Inferior parietal cortex (tissue), 1 donor: Measurements from ENCODE around the gene IL10RB.
A peak's percentile ranks its signal among the peaks of the same experiment; 100 is the strongest.
"Not testable (repeated sequence)": the region's sequence is repeated elsewhere in the genome, so short reads cannot be mapped to it uniquely, and the experiment has no call there.

Source experiments
- DNase-seq: peaks from one replicate; pipeline ENCODE4 v3.0.0-alpha.2; 2016; ENCODE audit errors: extremely low spot score

IL10RB gene

DNA sequence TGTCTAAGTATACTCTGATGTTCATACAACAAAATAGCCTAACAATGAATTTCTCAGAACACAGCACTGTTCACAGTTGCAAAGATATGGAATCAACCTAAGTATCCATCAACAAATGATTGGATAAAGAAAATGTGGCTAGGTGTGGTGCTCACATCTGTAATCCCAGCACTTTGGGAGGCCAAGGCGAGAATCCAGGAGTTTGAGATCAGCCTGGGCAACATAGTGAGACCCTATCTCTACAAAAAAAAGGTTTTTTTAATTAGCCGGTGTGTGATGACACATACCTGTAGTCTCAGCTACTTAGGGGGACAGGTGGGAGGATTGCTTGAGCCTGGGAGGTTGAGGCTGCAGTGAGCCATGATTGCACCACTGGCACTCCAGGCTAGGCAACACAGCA, 25.8 kb upstream of the IL10RB start:
- DNase-seq: no peak

GRCh38 chr21:33241846-33242245, 24.3 kb upstream of the IL10RB start:
- no peak for DNase-seq

GRCh38 chr21:33242846-33243245, 23.3 kb upstream of the IL10RB start:
- not testable (repeated sequence) for DNase-seq

DNA sequence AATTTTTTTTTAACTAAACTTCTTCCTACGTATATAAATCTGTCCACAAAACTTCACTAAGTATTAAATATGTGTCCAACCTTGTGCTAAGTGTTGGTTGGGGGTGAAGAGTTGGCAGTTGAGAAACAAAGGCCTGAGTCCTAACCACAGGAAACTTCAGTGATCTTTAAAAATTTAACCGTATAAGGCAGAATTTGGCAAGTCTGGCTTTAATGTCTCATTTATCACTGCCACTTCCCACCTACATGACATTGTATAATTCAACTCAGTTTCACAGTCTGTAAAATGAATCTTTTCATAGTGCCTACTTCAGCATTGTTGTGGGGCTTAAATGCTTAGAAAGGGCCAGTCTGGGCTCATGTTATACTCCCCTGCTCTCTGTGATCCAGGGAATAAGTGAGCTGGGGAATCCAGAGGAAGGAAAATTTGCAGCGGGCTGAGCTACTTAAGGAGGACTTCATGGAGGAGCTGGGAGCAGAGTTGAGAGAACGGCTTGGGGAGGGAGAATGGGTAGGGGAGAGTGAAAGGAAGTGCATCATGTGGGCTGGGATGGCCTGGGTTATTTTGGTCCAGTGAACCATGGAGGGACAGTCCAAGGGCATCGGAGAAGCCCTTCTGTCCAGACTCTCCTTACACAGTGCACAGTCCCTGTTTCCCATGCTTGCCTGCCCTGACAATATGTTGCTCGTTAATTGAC, 21.9 kb upstream of the IL10RB start:
- no peak for DNase-seq

DNA sequence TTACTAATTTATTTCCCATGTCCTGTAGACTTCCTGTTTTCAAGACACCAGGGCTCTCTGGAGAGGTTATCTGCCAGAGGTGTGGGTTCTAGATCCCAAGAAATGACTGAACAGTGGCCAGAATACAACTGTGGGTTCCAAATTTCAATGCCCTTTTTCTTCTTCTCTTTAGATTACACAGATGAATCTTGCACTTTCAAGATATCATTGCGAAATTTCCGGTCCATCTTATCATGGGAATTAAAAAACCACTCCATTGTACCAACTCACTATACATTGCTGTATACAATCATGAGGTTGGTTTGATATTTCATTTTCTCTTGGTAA, 21.4 kb upstream of the IL10RB start:
- no peak for DNase-seq

GRCh38 chr21:33245289-33245918, 20.8 kb upstream of the IL10RB start:
- DNase-seq: no peak

GRCh38 chr21:33246506-33246905, 19.7 kb upstream of the IL10RB start:
- DNase-seq: no peak

- DNase-seq: no peak
Measured at GRCh38 chr21:33246963-33247362, 19.2 kb upstream of the IL10RB start.

DNA sequence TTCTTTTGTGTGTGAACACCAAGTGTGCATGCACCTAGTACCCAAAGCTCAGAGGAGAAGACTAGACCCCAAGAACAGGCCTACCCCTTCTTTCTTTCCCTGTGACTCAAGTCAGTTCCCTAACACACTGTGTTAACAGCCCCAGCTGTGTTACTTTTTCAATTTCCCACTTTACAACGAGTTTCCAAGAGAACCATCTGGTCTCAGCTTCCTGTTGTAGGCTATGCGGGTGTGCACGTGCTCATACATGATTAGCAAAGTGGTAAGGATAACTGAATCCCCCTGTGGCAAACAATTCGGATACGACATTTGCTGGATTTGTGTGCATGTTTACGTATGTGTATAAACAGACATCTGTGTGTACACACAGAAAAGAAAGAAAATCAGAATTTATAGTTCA, 18.6 kb upstream of the IL10RB start:
- DNase-seq: no peak

- DNase-seq: no peak
Measured at GRCh38 chr21:33249331-33250002, 16.7 kb upstream of the IL10RB start.

GRCh38 chr21:33251119-33251518, 15.0 kb upstream of the IL10RB start:
- no peak for DNase-seq

- not testable (repeated sequence) for DNase-seq
Measured at GRCh38 chr21:33253382-33253781, 12.8 kb upstream of the IL10RB start.

DNA sequence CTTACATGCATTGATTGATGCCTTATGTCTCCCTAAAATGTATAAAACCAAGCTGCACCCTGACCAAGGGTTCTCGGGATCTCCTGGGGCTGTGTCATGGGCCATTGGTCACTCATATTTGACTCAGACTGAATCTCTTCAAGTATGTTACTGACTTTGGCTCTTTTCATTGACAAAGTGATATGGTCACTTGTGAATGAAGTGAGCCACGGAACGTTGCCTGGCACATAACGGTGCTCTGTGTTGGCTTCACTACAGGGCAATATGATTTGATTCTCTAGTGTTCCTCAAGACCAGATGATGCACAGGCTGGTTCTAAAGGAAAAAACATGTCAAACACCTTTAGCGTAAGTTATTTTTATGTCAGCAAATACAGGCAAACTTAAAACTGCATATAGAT, 11.4 kb upstream of the IL10RB start:
- no peak for DNase-seq

GRCh38 chr21:33255404-33255803, 10.8 kb upstream of the IL10RB start:
- no peak for DNase-seq

GRCh38 chr21:33256019-33256418, 10.1 kb upstream of the IL10RB start:
- no peak for DNase-seq

DNA sequence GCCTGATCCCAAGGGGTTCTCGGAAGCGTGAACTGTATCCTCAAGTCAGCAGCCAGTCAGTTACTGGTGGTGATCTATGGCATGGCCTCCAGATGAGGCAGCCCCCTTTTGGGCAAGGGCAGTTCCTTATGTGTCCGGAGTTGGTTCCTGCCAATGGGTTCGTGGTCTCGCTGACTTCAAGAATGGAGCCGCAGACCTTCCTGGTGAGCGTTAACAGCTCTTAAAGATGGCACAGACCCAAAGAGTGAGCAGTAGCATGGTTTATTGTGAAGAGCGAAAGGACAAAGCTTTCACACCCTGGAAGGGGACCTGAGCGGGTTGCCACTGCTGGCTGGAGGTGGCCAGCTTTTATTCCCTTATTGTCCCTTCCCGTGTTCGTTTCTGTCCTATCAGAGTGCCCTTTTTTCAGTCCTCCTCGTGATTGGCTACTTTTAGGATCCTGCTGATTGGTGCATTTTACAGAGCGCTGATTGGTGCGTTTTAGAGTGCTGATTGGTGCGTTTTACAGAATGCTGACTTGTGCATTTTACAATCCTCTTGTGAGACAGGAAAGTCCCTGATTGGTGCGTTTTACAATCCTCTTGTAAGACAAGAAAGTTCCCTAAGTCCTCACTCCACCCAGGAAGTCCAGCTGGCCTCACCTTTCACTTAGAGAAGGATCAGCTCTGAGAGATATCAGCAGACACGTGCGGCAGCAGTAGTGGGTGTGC, 8.9 kb upstream of the IL10RB start:
- no peak for DNase-seq

DNA sequence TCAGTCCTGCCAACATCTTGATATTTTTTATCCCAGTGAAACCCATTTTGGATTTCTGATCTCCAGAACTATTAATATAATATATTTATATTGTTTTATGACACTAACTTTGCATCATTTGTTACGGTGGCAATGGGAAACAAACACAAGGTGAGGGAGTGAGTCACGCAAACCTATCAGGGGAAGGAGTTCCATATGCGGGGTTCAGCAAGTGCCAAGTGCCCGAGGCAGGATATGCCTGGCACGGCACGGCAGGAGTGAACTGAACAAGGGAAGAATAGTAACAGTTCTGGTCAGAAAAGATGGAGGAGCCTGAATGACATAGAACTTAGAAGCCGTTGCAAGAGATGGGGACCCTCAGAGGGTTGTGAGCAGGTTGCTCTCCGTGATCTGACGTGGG, 7.7 kb upstream of the IL10RB start:
- DNase-seq: no peak

DNA sequence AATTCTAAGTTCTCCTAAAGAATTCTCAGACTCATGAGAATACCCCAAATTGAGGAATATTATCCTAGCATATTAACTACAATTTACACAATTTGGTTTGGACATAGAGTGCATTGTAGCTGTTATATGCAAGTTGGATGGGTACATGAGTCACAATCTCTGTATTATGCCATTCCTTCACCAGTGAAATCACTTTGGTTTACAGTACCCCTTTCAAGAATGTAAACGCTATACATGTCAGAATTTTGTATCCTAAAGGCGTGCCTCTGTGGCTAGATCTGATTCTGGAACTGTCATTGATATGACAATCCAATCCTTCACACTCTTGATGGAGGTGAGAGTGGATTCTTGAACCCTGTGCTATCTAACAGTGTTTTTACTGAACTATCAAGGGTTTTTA, 6.7 kb upstream of the IL10RB start:
- no peak for DNase-seq

GRCh38 chr21:33259995-33260394, 6.2 kb upstream of the IL10RB start:
- no peak for DNase-seq

- no peak for DNase-seq
Measured at GRCh38 chr21:33261635-33262034, 4.5 kb upstream of the IL10RB start.

- DNase-seq: no peak
Measured at GRCh38 chr21:33262921-33263320, 3.2 kb upstream of the IL10RB start.

- no peak for DNase-seq
Measured at GRCh38 chr21:33264561-33264960, 1.6 kb upstream of the IL10RB start.

DNA sequence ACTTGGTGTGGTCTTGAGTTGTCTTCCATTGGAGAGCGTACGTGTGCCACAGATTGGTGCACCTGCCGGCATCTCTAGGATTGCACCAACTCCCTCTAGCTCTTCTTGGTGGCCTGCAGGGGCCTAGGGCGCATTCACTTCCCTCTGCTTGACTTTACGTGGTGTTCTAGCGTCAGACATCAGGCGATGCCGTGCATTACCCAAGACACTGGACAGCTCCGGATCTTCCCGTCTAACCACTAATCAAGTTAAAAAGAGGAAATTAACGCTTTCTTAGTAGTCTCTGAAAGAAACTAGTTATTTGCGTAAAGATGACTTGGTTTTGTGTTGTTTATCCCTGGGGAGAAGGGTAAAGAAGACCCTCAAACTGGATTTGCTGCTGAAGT, 510 bp upstream of the IL10RB start:
- DNase-seq: peak; percentile 25
